Thyroid gland (tissue), 4 donors: ENCODE measurements around the gene DLX6.

Experiments
- CTCF ChIP-seq, 6 experiments: fragments of 200-600 bp in 3 of 6; fragments of 450-650 bp in 3 of 6; sonication (generic) in 3 of 6; IDR thresholded peaks; one replicate each; pipeline ENCODE4 v1.5.1; 2016 to 2019; ENCODE audit warnings: antibody characterized with exemption in 6 of 6, mild to moderate bottlenecking in 2 of 6, inconsistent platforms in 1 of 6, moderate library complexity in 1 of 6
- POLR2A ChIP-seq, 2 donors: fragments of 450-650 bp; IDR thresholded peaks; one replicate each; pipeline ENCODE4 v1.6.1; 2017; ENCODE audit warnings: antibody characterized with exemption in 2 of 2, mild to moderate bottlenecking in 2 of 2, moderate library complexity in 1 of 2

GRCh38 chr7:96992192-96993005, 13.0 kb upstream of the DLX6 start:
- TF ChIP-seq CTCF (IDR thresholded peaks at IDR 0.05) (no peak), POLR2A (IDR thresholded peaks at IDR 0.05) (no peak)
